ENCODE data around the gene MRPL11. TPM values are rescaled to one million over a fixed set of nuclear protein-coding genes. Genes with fewer than 3 reads are reported as not detected.

Gene MRPL11
- total RNA-seq (2014; rRNA removed; shearing (Covaris generic)) (36.7 and 53.5 TPM in 2 replicates), polyA plus RNA-seq (2016; fragmentation: Nextera tagmentation; extraction: Ambion mirVana) (75.7 and 76.6 TPM in 2 replicates)

DNA sequence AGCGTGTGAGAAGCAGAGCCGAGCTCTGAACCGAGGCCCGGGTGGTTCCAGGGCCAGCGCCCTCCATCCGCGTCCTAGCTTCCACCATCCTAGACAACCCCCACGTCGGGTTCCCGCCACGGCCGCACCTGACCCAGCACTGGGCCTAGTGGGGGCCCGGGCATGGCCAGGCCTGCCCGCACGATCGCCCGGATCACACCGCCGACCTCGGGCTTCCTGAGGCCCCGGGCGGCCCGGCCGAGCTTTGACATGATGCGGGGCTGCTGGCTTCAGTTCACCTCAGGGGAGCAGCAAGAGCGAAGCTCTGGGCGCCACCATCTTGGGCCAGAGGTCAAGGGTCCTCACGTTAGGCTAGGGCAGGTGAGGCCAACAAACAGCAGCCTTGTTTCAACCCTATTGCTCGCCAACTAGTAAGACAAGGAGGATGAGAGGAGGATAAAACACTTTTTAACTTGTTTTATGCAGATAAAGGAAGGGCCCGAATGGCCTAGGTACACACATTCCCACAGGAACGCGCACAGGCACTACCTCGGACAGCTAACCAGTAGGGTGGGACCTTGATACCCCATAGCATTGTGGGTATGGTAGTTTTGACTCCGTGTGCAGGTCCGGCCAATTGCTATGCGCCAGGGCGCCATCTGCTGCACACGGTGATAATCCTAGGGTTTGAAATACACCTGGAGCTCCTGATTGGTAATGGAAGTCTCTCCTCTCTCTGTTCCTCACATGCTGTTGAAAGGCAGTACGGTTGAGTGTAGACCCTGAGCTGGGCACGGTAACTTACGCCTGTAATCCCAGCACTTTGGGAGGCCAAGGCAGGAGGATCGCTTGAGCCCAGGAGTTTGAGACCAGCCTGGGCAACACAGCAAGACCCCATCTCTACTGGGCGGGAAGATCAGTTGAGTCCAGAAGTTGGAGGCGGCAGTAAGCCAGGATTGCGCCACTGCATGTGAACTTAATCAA is at the start of gene MRPL11:
Gene MRPL11 (minus strand): TSS at position 345 of the 963 bp plus-strand sequence. CDS start 94 bp downstream, at position 251.
- Histone ChIP-seq H3K27me3 (replicated peaks; ENCODE audit: insufficient read depth) (no peaks in the 10 kb centered on the region), H3K4me2 (ENCODE audit: unreplicated experiment) (peak within 1 kb of the TSS; percentile 80), H3K4me3 (peak within 1 kb of the TSS; percentile 78), H4K20me1 (ENCODE audit: insufficient read depth) (no peaks in the 10 kb centered on the region), H3K79me2 (ENCODE audit: insufficient read depth) (peaks cover 7% of the 10 kb centered on the region; the same call in 1 of the 2 replicates), H3K4me1 (ENCODE audit: insufficient read depth) (peaks cover 8% of the 10 kb centered on the region), H3F3A (ENCODE audit: insufficient read depth) (peaks cover 7% of the 10 kb centered on the region), H3K27ac (peak within 1 kb of the TSS; percentile 25), H3K36me3 (ENCODE audit: low read depth) (0 out of 2 replicates have a peak, but pooled peaks cover 10% of the 10 kb centered on the region), H3K9me2 (ENCODE audit: insufficient read depth) (no peaks in the 10 kb centered on the region), H2AFZ (peak within 1 kb of the TSS; percentile 96), H3K9ac (peak within 1 kb of the TSS; percentile 91), H3K9me3 (ENCODE audit: low read depth) (no peaks in the 10 kb centered on the region)
- TF ChIP-seq EZH2 (IDR thresholded peaks at IDR 0.05; ENCODE audit: insufficient read depth, poor library complexity, severe bottlenecking) (no peak), EZH2phosphoT487 (IDR thresholded peaks at IDR 0.05; ENCODE audit: insufficient read depth, low read depth) (no peak)
- in situ Hi-C loops (cut with MboI): no loop called here
- DNase-seq: peak; percentile 96
- WGBS, 2 experiments (ENCODE audit: low coverage in 1 of 2, low lambda C conversion rate in 2 of 2, missing lambda C conversion rate in 2 of 2): 4% methylated on average over 44 to 45 of the region's 45 CpGs

DNA sequence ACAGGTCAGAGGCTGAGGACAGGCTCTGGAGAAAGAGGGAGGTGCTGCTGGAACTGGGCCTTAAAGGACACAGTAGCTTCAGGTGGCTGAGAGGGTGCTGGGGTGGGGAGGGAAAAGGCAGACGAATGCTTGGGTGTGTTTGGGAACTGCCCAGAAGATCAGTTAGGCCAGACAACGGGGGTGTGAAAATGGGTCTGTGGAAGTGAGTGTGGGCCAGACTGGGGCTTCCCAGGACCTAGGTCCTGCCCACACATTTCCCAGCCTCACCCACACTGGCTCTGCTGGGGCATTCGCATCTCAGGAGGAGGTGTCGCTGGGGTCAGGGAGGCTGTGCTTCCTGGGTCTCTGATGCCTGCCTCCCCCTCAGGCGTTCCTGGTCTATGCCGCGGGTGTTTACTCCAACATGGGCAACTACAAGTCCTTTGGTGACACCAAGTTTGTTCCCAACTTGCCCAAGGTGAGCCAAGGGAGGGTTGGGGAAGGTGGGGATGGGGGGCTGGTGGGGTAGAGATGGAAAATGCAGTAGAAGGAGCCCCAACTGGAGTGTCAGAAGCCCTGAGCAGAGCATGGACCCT is 46.2 kb upstream of the MRPL11 start:
- 87 to 96% methylated on average over 7 of the region's 7 CpGs for WGBS, 2 experiments (ENCODE audit: low coverage in 1 of 2, low lambda C conversion rate in 2 of 2, missing lambda C conversion rate in 2 of 2)
- H3K4me2 ChIP-seq (ENCODE audit: unreplicated experiment): no peak overlapping the region
- H3K9me3 ChIP-seq (ENCODE audit: low read depth): no peaks in the 10 kb centered on the region
- H3K36me3 ChIP-seq (ENCODE audit: low read depth): no peaks in the 10 kb centered on the region
- no peaks in the 10 kb centered on the region for H3K79me2 ChIP-seq (ENCODE audit: insufficient read depth)
- H3K27me3 ChIP-seq (replicated peaks; ENCODE audit: insufficient read depth): no peaks in the 10 kb centered on the region
- H4K20me1 ChIP-seq (ENCODE audit: insufficient read depth): no peaks in the 10 kb centered on the region
- no peak overlapping the region for H3K9ac ChIP-seq
- H3K4me3 ChIP-seq: no peak overlapping the region
- no peak for DNase-seq
- no peak overlapping the region for H2AFZ ChIP-seq
- no peak overlapping the region for H3K27ac ChIP-seq
- H3K9me2 ChIP-seq (ENCODE audit: insufficient read depth): no peaks in the 10 kb centered on the region
- H3K4me1 ChIP-seq (ENCODE audit: insufficient read depth): no peaks in the 10 kb centered on the region
- no peak for TF ChIP-seq EZH2phosphoT487 (IDR thresholded peaks at IDR 0.05; ENCODE audit: insufficient read depth, low read depth)
- TF ChIP-seq EZH2 (IDR thresholded peaks at IDR 0.05; ENCODE audit: insufficient read depth, poor library complexity, severe bottlenecking): no peak
- in situ Hi-C loops (cut with MboI): no loop called here
- H3F3A ChIP-seq (ENCODE audit: insufficient read depth): no peaks in the 10 kb centered on the region

DNA sequence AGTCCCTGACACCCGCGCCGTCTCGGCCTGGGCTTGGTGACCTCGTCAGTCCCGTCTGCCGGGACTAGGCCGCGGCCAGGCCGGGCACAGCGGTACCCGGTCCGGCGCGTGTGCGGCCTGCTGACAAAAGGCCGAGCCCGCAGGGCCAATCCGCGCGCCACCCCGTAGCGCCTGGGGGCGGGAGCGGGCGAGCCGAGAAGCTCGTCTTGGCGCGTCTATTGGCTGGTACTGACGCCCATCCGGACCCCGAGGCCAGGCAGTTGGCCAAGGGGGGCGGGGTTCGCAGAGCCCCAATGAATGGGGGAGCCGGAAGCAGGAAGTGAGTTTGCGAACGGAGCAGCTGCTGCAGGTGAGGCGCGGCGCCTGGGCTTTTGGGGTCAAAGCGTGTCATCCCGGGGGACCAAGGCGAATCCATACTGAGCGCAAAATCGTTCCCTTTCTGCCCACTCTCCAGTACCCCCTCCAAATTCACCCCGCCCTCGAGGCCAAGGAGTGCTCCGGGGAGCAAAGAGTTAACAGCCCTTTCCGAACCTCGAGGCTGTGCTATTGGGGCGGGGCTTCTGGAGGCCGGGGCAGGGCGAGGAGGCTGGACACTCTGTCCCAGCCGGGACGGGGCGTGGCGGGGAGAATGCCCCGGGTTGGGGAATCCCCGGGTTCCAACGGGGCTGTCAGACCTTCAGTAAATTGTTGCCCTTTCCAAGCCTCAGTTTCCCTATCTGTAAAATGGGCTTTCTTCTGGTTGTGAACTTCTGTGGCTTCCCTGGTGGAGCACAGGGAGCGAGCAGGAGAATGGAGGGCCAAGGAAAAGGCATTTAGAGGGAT is 41.7 kb upstream of the MRPL11 start, which contains the start of gene DPP3:
Gene DPP3 (plus strand): TSS at position 318 of the 822 bp plus-strand sequence. CDS start 1,767 bp downstream, outside the sequence.
- Histone ChIP-seq H3K9me2 (ENCODE audit: insufficient read depth) (no peaks in the 10 kb centered on the region), H3K9me3 (ENCODE audit: low read depth) (no peaks in the 10 kb centered on the region), H3K27me3 (replicated peaks; ENCODE audit: insufficient read depth) (no peaks in the 10 kb centered on the region), H3K4me2 (ENCODE audit: unreplicated experiment) (peak within 1 kb of the TSS; percentile 86), H3K4me3 (peak within 1 kb of the TSS; percentile 85), H3K4me1 (ENCODE audit: insufficient read depth) (0 out of 2 replicates have a peak, but pooled peaks cover 8% of the 10 kb centered on the region), H4K20me1 (ENCODE audit: insufficient read depth) (no peaks in the 10 kb centered on the region), H2AFZ (peak within 1 kb of the TSS; percentile 87), H3K79me2 (ENCODE audit: insufficient read depth) (peaks cover 14% of the 10 kb centered on the region), H3K36me3 (ENCODE audit: low read depth) (no peaks in the 10 kb centered on the region), H3K27ac (peak within 1 kb of the TSS; percentile 88), H3F3A (ENCODE audit: insufficient read depth) (no peaks in the 10 kb centered on the region), H3K9ac (peak within 1 kb of the TSS; percentile 96)
- WGBS, 2 experiments (ENCODE audit: low coverage in 1 of 2, low lambda C conversion rate in 2 of 2, missing lambda C conversion rate in 2 of 2): 1 to 2% methylated on average over 47 to 62 of the region's 62 CpGs
- in situ Hi-C loops (cut with MboI): no loop called here
- peak; percentile 99 for DNase-seq
- TF ChIP-seq EZH2 (IDR thresholded peaks at IDR 0.05; ENCODE audit: insufficient read depth, poor library complexity, severe bottlenecking) (no peak), EZH2phosphoT487 (IDR thresholded peaks at IDR 0.05; ENCODE audit: insufficient read depth, low read depth) (no peak)
